Ecto neural progenitor cell (in vitro differentiated cells): ENCODE results near the gene BTBD2.

Source experiments
- DNase-seq: peaks from one replicate; pipeline ENCODE4 v3.0.0-alpha.2; 2018; ENCODE audit warnings: low spot score

BTBD2 gene

GRCh38 chr19:2015608-2015950 lies at the start of gene BTBD2:
TSS of gene BTBD2 (minus strand) at chr19:2015714. CDS start at chr19:2015703, 11 bp downstream.
- no peak for DNase-seq

- DNase-seq = no peak
These were observed 49.4 kb upstream of the BTBD2 start for GRCh38 chr19:2064788-2065524.

GRCh38 chr19:2064395-2064787 lies 48.9 kb upstream of the BTBD2 start:
- no peak for DNase-seq

GRCh38 chr19:2063824-2064223 lies 48.3 kb upstream of the BTBD2 start:
- no peak for DNase-seq

GRCh38 chr19:2062770-2063169 lies 47.3 kb upstream of the BTBD2 start:
- no peak for DNase-seq

- no peak for DNase-seq
These were observed 46.8 kb upstream of the BTBD2 start for GRCh38 chr19:2062389-2062729.

- peak; percentile 98 for DNase-seq
These were observed 46.2 kb upstream of the BTBD2 start for GRCh38 chr19:2061495-2062388.

- DNase-seq = peak; percentile 91
These were observed 45.5 kb upstream of the BTBD2 start for GRCh38 chr19:2060884-2061494.

GRCh38 chr19:2059422-2060201 lies 44.1 kb upstream of the BTBD2 start:
- DNase-seq = no peak

- DNase-seq = no peak
These were observed 43.3 kb upstream of the BTBD2 start for GRCh38 chr19:2058570-2059421.

- DNase-seq = peak; percentile 53
These were observed 42.3 kb upstream of the BTBD2 start for GRCh38 chr19:2057484-2058469.

- no peak for DNase-seq
These were observed 41.3 kb upstream of the BTBD2 start for GRCh38 chr19:2056837-2057192.

GRCh38 chr19:2055931-2056836 lies 40.7 kb upstream of the BTBD2 start:
- DNase-seq = peak; percentile 60

- no peak for DNase-seq
These were observed 39.2 kb upstream of the BTBD2 start for GRCh38 chr19:2054763-2055162.

- DNase-seq = no peak
These were observed 38.3 kb upstream of the BTBD2 start for GRCh38 chr19:2053601-2054389.

GRCh38 chr19:2051773-2052704 lies 36.5 kb upstream of the BTBD2 start:
- DNase-seq = no peak
